Mesenteric fat pad (tissue), 1 donor: Measurements from ENCODE around the gene SGTA. TPM values are rescaled to one million over a fixed set of nuclear protein-coding genes. Genes with fewer than 3 reads are reported as not detected.
"Not testable (repeated sequence)": the region's sequence is repeated elsewhere in the genome, so short reads cannot be mapped to it uniquely, and the experiment has no call there.

Source experiments
- DNase-seq: peaks from one replicate; pipeline ENCODE4 v3.0.0-alpha.2; 2020; ENCODE audit warnings: low spot score
- total RNA-seq: library from RNA; stranded (reverse); fragmentation: NEBNext Ultra II Directional; extraction: Animal tissue kit (Norgen Biotek cat#: 25700); gene quantifications from one replicate; pipeline ENCODE4 v1.2.1, GENCODE V29; 2021
- donor health status: DM: yes; HTN: yes; CAD: no.

SGTA gene
- total RNA-seq, 1 donor from 2014 or later: 37.8 TPM

- DNase-seq: no peak
Observed at GRCh38 chr19:2715470-2716274, 67.4 kb downstream of the SGTA start.

GRCh38 chr19:2714531-2715269 lies 68.4 kb downstream of the SGTA start:
- no peak for DNase-seq

- not testable (repeated sequence) for DNase-seq
Observed at GRCh38 chr19:2714102-2714501, 69.0 kb downstream of the SGTA start.

GRCh38 chr19:2713170-2713569 lies 69.9 kb downstream of the SGTA start:
- not testable (repeated sequence) for DNase-seq

GRCh38 chr19:2711875-2712205 lies 71.2 kb downstream of the SGTA start:
- DNase-seq: no peak

- DNase-seq: no peak
Observed at GRCh38 chr19:2711172-2711874, 71.8 kb downstream of the SGTA start.

GRCh38 chr19:2706251-2706650 lies 76.8 kb downstream of the SGTA start:
- DNase-seq: no peak

Other genes with a start within 250 kb of the SGTA start
- 1.7 TPM for gene GNG7, start 80.6 kb downstream of the SGTA start, total RNA-seq
- 1.1 TPM for gene DIRAS1, start 61.9 kb downstream of the SGTA start, total RNA-seq
- gene SLC39A3, start 43.3 kb downstream of the SGTA start, total RNA-seq: 21.5 TPM
- 35.0 TPM for gene THOP1, start 2.2 kb upstream of the SGTA start, total RNA-seq
- 2.6 TPM for gene ZNF554, start 36.6 kb upstream of the SGTA start, total RNA-seq
- 4.1 TPM for gene ZNF555, start 58.2 kb upstream of the SGTA start, total RNA-seq
- gene ZNF556, start 84.1 kb upstream of the SGTA start, total RNA-seq: not detected
- 1.6 TPM for gene ZNF57, start 117.7 kb upstream of the SGTA start, total RNA-seq
- 3.1 TPM for gene ZNF77, start 161.7 kb upstream of the SGTA start, total RNA-seq
- gene TLE6, start 194.3 kb upstream of the SGTA start, total RNA-seq: 0.93 TPM
- gene TLE2, start 246.0 kb upstream of the SGTA start, total RNA-seq: 35.6 TPM